Hepatocyte (in vitro differentiated cells): Measurements from ENCODE around the gene KLHDC8A.

Experiments used
- EZH2 ChIP-seq: fragments of 200-600 bp; sonication (generic); IDR thresholded peaks from 2 replicates; pipeline ENCODE4 v1.6.1; 2016; ENCODE audit warnings: antibody characterized with exemption, mild to moderate bottlenecking, borderline replicate concordance
- TF ChIP-seq, protein P1 (sequence below): fragments of 200-600 bp; sonication (generic); IDR thresholded peaks from 2 replicates; pipeline ENCODE4 v1.5.1; 2016; ENCODE audit warnings: antibody characterized with exemption, mild to moderate bottlenecking; ENCODE audit not compliant: poor library complexity

DNA sequence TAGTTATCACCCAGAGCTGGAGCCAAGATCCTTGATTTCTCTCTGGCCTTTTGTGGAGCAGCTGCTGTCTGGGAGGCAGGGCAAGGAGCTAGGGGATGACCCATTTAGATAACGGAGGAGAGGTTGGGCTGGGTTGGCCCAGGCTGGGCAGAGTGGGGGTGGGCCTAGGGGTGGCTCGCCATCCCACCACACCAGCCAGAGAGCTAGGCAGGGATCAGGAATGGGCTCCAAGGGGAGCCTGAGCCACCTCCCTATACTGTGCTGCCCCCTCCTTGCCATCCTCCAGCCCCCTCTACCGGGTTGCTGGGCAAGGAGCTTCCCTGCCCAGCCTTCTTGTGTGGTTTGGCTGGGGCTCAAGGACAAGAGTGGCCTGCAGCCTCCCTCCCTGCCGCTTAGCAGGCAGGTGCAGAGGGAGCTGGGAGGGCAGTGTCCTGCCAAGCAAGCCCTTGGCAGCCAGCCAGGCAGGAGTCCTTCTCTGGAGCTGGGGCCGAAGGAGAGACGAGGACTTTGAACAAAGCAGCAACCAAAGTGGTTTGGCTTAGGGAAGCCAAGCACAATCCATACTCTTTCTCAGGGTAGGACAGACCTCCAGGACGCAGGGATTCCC lies 39.3 kb downstream of the KLHDC8A start:
- TF ChIP-seq, protein P1, sequence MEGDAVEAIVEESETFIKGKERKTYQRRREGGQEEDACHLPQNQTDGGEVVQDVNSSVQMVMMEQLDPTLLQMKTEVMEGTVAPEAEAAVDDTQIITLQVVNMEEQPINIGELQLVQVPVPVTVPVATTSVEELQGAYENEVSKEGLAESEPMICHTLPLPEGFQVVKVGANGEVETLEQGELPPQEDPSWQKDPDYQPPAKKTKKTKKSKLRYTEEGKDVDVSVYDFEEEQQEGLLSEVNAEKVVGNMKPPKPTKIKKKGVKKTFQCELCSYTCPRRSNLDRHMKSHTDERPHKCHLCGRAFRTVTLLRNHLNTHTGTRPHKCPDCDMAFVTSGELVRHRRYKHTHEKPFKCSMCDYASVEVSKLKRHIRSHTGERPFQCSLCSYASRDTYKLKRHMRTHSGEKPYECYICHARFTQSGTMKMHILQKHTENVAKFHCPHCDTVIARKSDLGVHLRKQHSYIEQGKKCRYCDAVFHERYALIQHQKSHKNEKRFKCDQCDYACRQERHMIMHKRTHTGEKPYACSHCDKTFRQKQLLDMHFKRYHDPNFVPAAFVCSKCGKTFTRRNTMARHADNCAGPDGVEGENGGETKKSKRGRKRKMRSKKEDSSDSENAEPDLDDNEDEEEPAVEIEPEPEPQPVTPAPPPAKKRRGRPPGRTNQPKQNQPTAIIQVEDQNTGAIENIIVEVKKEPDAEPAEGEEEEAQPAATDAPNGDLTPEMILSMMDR = no peak
- TF ChIP-seq EZH2 = no peak
